Measurements from ENCODE around the gene KCNJ5.

Gene KCNJ5

DNA sequence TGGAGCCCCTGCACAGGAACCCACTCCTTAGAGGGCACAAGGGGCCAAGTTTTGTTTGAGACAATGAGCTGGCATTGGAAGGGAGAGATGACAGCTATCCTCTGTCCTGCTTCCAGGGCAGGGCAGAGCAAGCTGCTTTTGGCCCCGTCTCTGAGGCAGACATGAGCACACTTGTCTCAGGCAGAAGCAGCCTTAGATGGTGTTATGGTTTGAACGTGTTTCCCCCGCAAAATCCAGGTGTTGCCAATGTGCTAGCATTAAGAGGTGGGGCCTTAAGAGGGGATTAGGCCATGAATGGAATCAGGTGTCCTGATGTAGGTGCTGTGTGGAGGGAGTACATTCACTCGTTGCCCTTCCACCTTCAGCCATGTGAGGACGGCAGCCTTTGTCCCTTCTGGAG, 49.0 kb downstream of the KCNJ5 start:
- Histone ChIP-seq H3K36me3 (ENCODE audit: control insufficient read depth, low read depth, low read length) (no peaks in the 10 kb centered on the region), H3K27me3 (ENCODE audit: control insufficient read depth, insufficient read depth, low read length) (no peaks in the 10 kb centered on the region), H3K27ac (ENCODE audit: low read length) (no peak overlapping the region), H3K4me3 (ENCODE audit: low read length) (no peak overlapping the region), H3K9me3 (ENCODE audit: control insufficient read depth, low read depth, low read length) (no peaks in the 10 kb centered on the region), H3K9ac (ENCODE audit: low read length) (no peak overlapping the region), H3K4me1 (ENCODE audit: control insufficient read depth, low read depth, low read length) (peaks cover 15% of the 10 kb centered on the region)

DNA sequence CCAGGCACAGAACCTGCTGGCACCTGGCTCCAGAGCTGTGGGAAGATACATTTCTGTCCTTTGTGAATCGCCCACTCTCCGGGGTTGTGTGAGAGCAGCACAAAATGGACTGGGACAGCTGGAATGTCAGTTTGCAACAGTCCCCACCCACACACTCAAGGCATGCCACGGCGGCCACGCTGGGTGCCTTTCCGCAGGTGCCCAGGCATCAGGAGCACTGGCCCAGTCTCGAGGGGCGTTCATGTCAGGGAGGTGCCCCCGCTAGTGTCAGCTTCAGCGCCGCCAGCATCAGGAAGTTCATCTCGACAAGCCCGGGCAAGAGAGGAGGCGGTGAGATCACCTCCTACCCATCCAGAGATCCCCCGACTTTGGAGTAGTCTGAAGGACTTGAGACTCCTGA, 49.4 kb downstream of the KCNJ5 start:
- Histone ChIP-seq H3K4me3 (ENCODE audit: low read length) (no peak overlapping the region), H3K36me3 (ENCODE audit: control insufficient read depth, low read depth, low read length) (no peaks in the 10 kb centered on the region), H3K9ac (ENCODE audit: low read length) (no peak overlapping the region), H3K27ac (ENCODE audit: low read length) (no peak overlapping the region), H3K27me3 (ENCODE audit: control insufficient read depth, insufficient read depth, low read length) (no peaks in the 10 kb centered on the region), H3K9me3 (ENCODE audit: control insufficient read depth, low read depth, low read length) (no peaks in the 10 kb centered on the region), H3K4me1 (ENCODE audit: control insufficient read depth, low read depth, low read length) (peaks cover 15% of the 10 kb centered on the region)

DNA sequence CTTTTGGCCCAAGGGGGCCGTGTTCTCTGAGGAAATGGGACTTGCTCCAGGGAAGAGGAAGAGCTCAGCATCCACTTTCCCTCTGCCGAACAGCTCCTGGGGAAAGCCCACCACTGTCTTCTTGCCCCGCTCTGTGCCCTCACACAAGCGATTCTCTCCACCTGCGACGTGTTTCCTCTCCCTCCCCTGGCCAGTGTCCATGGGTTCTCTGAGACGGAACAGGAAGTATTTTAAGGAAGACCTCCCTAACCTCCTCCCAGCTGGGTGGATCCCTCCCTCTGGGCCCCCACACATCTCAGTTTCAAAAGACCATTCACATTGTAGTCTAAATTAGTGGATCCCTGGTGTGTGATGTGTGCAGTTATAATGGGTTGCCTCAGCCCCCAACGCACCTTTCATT, 50.0 kb downstream of the KCNJ5 start:
- Histone ChIP-seq H3K36me3 (ENCODE audit: control insufficient read depth, low read depth, low read length) (no peaks in the 10 kb centered on the region), H3K4me1 (ENCODE audit: control insufficient read depth, low read depth, low read length) (peaks cover 15% of the 10 kb centered on the region), H3K9ac (ENCODE audit: low read length) (no peak overlapping the region), H3K27ac (ENCODE audit: low read length) (no peak overlapping the region), H3K9me3 (ENCODE audit: control insufficient read depth, low read depth, low read length) (no peaks in the 10 kb centered on the region), H3K27me3 (ENCODE audit: control insufficient read depth, insufficient read depth, low read length) (no peaks in the 10 kb centered on the region), H3K4me3 (ENCODE audit: low read length) (no peak overlapping the region)

DNA sequence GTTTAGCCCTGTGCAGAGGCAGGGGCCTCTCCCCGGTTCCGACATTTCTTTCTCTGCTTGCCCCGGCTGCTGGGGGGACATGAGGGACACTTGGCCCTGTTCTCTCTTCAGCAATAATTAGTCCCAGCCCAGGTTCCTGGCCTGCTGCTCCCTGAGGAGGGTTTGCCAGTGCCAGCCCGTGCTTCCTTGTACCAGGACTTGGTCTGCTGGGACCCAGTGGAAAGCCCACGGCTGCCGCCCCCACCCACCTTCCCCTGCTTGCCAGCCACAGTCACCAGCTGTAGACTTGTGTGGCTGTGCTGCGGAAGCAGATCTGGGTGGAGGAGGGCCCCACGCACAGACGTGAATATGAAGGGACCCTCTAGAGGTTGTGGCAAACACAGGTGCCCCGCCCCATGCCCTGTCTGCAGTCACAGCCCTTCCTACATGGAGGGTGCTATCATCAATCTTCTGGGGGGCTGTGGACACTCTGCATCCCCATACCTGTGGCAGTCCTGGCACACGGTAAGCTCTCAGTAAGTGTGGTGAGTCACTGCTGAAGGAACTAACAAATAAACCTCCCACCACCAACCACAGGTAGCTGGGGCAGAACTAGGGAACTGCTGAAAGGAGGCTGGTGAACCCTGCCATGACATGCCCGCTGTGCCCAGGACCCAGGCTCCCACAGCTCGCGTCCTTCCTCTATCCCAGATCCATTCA, 50.6 kb downstream of the KCNJ5 start:
- Histone ChIP-seq H3K4me3 (ENCODE audit: low read length) (no peak overlapping the region), H3K9me3 (ENCODE audit: control insufficient read depth, low read depth, low read length) (no peaks in the 10 kb centered on the region), H3K27ac (ENCODE audit: low read length) (no peak overlapping the region), H3K36me3 (ENCODE audit: control insufficient read depth, low read depth, low read length) (no peaks in the 10 kb centered on the region), H3K4me1 (ENCODE audit: control insufficient read depth, low read depth, low read length) (peaks cover 10% of the 10 kb centered on the region), H3K27me3 (ENCODE audit: control insufficient read depth, insufficient read depth, low read length) (no peaks in the 10 kb centered on the region), H3K9ac (ENCODE audit: low read length) (no peak overlapping the region)

DNA sequence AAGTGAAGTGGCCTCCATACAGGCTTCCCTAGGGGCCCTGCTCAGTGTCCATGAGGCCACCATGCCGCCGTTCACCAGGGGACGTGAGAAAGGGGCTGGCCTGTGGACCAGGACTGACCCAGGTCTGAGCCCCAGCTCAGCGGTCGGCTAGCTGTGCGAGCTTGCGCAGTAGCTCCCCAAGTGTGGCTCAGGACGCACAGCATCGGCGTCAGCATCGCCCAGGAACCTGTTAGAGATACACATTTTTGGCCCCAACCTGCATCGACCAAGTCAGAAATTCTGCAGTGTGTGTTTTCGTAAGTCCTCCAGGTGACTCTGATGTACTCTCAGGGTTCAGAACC, 51.1 kb downstream of the KCNJ5 start:
- no peak overlapping the region for H3K27ac ChIP-seq (ENCODE audit: low read length)
- H3K36me3 ChIP-seq (ENCODE audit: control insufficient read depth, low read depth, low read length): no peaks in the 10 kb centered on the region
- no peak overlapping the region for H3K4me3 ChIP-seq (ENCODE audit: low read length)
- no peak overlapping the region for H3K9ac ChIP-seq (ENCODE audit: low read length)
- peaks cover 4% of the 10 kb centered on the region for H3K4me1 ChIP-seq (ENCODE audit: control insufficient read depth, low read depth, low read length)
- H3K27me3 ChIP-seq (ENCODE audit: control insufficient read depth, insufficient read depth, low read length): no peaks in the 10 kb centered on the region
- no peaks in the 10 kb centered on the region for H3K9me3 ChIP-seq (ENCODE audit: control insufficient read depth, low read depth, low read length)

DNA sequence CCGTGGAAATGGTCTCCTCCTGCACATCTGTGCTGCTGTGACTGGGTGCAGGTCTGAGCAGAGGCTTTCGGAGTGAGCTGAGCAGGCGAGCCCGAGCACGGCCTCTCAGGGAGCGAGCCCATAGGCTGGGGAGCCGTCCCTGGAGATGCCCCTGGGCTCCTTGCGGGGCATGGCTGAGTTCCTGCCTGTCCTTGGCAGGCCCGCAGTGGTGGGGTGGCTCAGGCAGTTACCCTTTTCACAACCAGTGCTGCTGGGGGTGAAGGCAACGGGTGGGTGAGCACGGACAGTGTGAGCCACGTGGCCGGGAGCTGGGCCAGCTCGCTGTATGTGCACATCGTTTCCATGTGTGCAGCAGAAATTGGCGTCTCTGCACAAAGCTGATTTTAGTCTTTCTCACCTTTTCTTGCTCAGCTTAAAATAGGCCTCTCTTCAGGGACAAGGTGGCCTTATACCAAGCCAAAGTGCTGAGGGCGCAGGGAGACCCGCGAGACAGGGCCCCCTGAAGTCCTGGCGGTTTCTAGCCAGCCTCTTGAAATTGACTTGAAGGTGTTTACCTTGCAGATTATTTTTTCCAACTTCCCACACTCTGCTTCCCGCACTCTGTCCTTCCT, 51.8 kb downstream of the KCNJ5 start, which contains the start of gene TP53AIP1:
Gene TP53AIP1, minus strand, starts transcription at position 55 of the 611 bp plus-strand sequence. CDS start 5,053 bp downstream, outside the sequence.
- no peaks in the 10 kb centered on the region for H3K36me3 ChIP-seq (ENCODE audit: control insufficient read depth, low read depth, low read length)
- H3K27me3 ChIP-seq (ENCODE audit: control insufficient read depth, insufficient read depth, low read length): no peaks in the 10 kb centered on the region
- H3K27ac ChIP-seq (ENCODE audit: low read length): no peak within 1 kb of the TSS
- H3K9me3 ChIP-seq (ENCODE audit: control insufficient read depth, low read depth, low read length): no peaks in the 10 kb centered on the region
- no peaks in the 10 kb centered on the region for H3K4me1 ChIP-seq (ENCODE audit: control insufficient read depth, low read depth, low read length)
- no peak within 1 kb of the TSS for H3K9ac ChIP-seq (ENCODE audit: low read length)
- H3K4me3 ChIP-seq (ENCODE audit: low read length): no peak within 1 kb of the TSS

DNA sequence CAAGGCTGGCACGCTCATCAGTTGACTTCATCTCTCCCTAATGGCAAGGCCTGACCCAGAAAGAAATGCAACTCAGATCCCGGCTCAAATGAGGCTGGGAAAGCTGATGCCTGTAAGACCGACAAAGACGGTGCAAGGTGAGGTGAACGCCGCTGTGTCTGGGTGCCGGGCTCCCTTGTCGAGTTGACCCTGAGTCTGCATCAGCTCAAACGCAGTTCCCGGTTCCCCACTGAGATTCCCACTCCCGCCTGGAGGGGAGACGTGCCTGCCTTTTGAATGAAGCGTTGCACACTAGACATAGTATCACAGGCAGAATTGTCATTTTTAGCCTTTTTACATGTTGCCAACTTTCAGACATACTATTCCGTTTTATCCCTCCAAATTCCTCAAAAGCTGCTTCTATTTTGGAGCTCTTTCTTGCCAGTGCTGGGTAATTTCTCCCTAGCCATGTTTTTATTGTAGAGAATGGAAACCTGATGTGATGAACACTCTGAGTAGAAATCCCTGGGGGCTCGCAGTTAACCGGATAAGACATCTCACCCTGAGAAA, 52.3 kb downstream of the KCNJ5 start:
- no peak overlapping the region for H3K4me3 ChIP-seq (ENCODE audit: low read length)
- no peaks in the 10 kb centered on the region for H3K27me3 ChIP-seq (ENCODE audit: control insufficient read depth, insufficient read depth, low read length)
- H3K4me1 ChIP-seq (ENCODE audit: control insufficient read depth, low read depth, low read length): no peaks in the 10 kb centered on the region
- no peak overlapping the region for H3K9ac ChIP-seq (ENCODE audit: low read length)
- H3K9me3 ChIP-seq (ENCODE audit: control insufficient read depth, low read depth, low read length): no peaks in the 10 kb centered on the region
- no peaks in the 10 kb centered on the region for H3K36me3 ChIP-seq (ENCODE audit: control insufficient read depth, low read depth, low read length)
- no peak overlapping the region for H3K27ac ChIP-seq (ENCODE audit: low read length)

DNA sequence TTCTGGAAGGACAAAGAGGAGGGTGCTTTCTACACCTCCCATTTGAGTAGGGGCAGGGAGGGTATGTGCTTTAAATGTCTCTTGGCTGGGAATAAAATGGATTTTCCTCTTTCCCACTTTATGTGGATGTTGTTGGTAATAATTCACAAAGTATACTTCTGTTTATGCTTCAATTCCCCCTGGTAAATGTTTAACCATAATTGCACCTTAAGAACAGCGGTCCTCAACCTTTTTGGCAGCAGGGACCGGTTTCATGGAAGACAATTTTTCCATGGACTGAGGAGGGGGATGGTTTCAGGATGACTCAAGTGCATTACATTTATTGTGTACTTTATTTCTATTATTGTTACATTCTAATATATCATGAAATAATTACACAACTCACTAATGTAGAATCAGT, 55.5 kb downstream of the KCNJ5 start:
- H3K9me3 ChIP-seq (ENCODE audit: control insufficient read depth, low read depth, low read length): no peaks in the 10 kb centered on the region
- no peak overlapping the region for H3K27ac ChIP-seq (ENCODE audit: low read length)
- no peak overlapping the region for H3K9ac ChIP-seq (ENCODE audit: low read length)
- H3K4me3 ChIP-seq (ENCODE audit: low read length): no peak overlapping the region
- no peaks in the 10 kb centered on the region for H3K36me3 ChIP-seq (ENCODE audit: control insufficient read depth, low read depth, low read length)
- no peaks in the 10 kb centered on the region for H3K4me1 ChIP-seq (ENCODE audit: control insufficient read depth, low read depth, low read length)
- no peaks in the 10 kb centered on the region for H3K27me3 ChIP-seq (ENCODE audit: control insufficient read depth, insufficient read depth, low read length)

DNA sequence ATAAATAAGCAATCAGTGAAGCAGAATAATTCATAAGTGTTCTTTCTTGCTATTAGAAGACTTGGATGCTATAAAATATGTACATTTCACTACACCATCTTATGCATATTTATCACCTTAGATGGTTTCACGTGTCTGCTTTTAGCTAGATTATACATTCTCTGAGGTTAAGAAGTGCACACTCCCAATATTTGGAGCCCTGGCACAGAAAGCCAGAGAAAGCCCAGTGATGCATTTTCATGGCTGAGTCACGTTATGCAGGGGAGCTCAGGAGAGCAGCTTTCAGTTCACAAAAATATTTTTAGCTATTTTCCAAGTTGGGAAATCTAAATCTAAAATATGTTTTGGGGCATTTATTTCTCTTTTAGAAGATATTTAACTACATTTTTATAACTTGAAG, 56.6 kb downstream of the KCNJ5 start:
- H3K27me3 ChIP-seq (ENCODE audit: control insufficient read depth, insufficient read depth, low read length): no peaks in the 10 kb centered on the region
- no peak overlapping the region for H3K27ac ChIP-seq (ENCODE audit: low read length)
- H3K4me1 ChIP-seq (ENCODE audit: control insufficient read depth, low read depth, low read length): no peaks in the 10 kb centered on the region
- no peaks in the 10 kb centered on the region for H3K36me3 ChIP-seq (ENCODE audit: control insufficient read depth, low read depth, low read length)
- H3K4me3 ChIP-seq (ENCODE audit: low read length): no peak overlapping the region
- no peaks in the 10 kb centered on the region for H3K9me3 ChIP-seq (ENCODE audit: control insufficient read depth, low read depth, low read length)
- H3K9ac ChIP-seq (ENCODE audit: low read length): no peak overlapping the region

DNA sequence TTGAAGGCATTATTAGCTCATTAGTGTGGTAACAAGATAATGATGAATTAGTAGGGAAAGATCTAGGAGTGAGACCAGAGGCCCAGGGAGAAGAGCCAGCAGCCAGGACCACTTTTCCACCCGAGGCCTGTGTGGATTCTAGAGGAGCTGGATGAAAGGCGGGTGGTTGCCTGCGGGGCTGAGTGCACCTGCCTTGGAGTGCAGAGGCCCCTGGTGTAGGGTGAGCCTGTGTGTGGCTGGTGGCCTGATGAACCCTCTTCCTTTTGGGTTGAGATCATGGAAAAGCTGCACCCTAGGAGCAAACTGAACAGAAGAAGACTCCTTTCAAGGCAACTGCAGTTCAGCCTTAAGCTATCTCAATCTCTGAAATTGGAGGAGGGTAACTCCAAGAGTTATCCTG, 57.4 kb downstream of the KCNJ5 start:
- no peaks in the 10 kb centered on the region for H3K27me3 ChIP-seq (ENCODE audit: control insufficient read depth, insufficient read depth, low read length)
- H3K9ac ChIP-seq (ENCODE audit: low read length): no peak overlapping the region
- no peak overlapping the region for H3K4me3 ChIP-seq (ENCODE audit: low read length)

DNA sequence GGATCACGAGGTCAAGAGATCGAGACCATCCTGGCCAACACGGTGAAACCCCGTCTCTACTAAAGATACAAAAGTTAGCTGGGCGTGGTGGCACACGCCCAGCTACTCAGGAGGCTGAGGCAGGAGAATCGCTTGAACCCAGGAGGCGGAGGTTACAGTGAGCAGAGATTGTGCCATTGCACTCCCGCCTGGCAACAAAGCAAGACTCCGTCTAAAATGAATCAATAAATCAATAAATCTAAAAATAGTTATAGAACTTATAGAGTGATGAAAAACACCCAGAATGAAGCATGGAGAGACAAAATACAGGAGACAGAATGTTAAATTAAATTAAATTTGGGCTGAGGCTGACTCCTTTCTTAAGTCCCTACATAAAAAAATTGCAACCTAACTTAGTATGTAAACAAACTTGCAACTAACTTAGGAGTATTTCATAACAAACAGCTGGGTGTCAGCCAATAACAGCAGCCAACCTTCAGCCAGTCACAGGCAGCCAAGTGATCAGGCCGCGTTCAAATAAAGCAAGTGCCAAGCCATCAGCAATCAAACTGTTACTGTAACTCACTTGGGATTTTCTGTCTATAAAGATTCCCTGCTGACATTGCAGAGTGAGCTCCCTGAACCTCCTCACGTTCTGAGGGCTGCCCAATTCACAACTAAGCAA, 58.8 kb downstream of the KCNJ5 start:
- Histone ChIP-seq H3K4me1 (ENCODE audit: control insufficient read depth, low read depth, low read length) (no peaks in the 10 kb centered on the region), H3K4me3 (ENCODE audit: low read length) (no peak overlapping the region), H3K27me3 (ENCODE audit: control insufficient read depth, insufficient read depth, low read length) (no peaks in the 10 kb centered on the region), H3K9ac (ENCODE audit: low read length) (no peak overlapping the region), H3K27ac (ENCODE audit: low read length) (no peak overlapping the region), H3K9me3 (ENCODE audit: control insufficient read depth, low read depth, low read length) (no peaks in the 10 kb centered on the region), H3K36me3 (ENCODE audit: control insufficient read depth, low read depth, low read length) (no peaks in the 10 kb centered on the region)

More for the DNA sequence above, 57.4 kb downstream of the KCNJ5 start:
- H3K27ac ChIP-seq (ENCODE audit: low read length): no peak overlapping the region
- no peaks in the 10 kb centered on the region for H3K9me3 ChIP-seq (ENCODE audit: control insufficient read depth, low read depth, low read length)
- no peaks in the 10 kb centered on the region for H3K36me3 ChIP-seq (ENCODE audit: control insufficient read depth, low read depth, low read length)
- no peaks in the 10 kb centered on the region for H3K4me1 ChIP-seq (ENCODE audit: control insufficient read depth, low read depth, low read length)

All from iPS-18a (cell line).